ENCODE data around the gene GYS2. TPM values are rescaled to one million over a fixed set of nuclear protein-coding genes. Genes with fewer than 3 reads are reported as not detected.

The GYS2 gene
- total RNA-seq, 2 donors from 2014 or later: 0.15 TPM; not detected in 1

GRCh38 chr12:21501258-21502163, 103.1 kb downstream of the GYS2 start, which contains the start of the genes GOLT1B and RECQL:
Gene GOLT1B (plus strand): TSS chr12:21501789. CDS start chr12:21501924, 135 bp downstream.
Gene RECQL (minus strand): TSS chr12:21501635. CDS start chr12:21499570, 2,065 bp downstream.
- H3K36me3 Mint-ChIP-seq (ENCODE audit: low read depth): peaks cover 3% of the 10 kb centered on the region
- no peaks in the 10 kb centered on the region for H3K9me3 ChIP-seq (ENCODE audit: control insufficient read depth, low read length, poor library complexity, severe bottlenecking)

GRCh38 chr12:21500786-21501257, 103.8 kb downstream of the GYS2 start:
- H3K4me3 Mint-ChIP-seq: no peak overlapping the region
- peaks cover 3% of the 10 kb centered on the region for H3K36me3 Mint-ChIP-seq (ENCODE audit: low read depth)
- peaks cover 25% of the 10 kb centered on the region for H3K4me1 Mint-ChIP-seq
- no peak overlapping the region for H3K27ac Mint-ChIP-seq
- ATAC-seq (no peak), DNase-seq (no peak)
- H3K9me3 ChIP-seq (ENCODE audit: control insufficient read depth, low read length, poor library complexity, severe bottlenecking): no peaks in the 10 kb centered on the region
- no peaks in the 10 kb centered on the region for H3K27me3 Mint-ChIP-seq

More at GRCh38 chr12:21501258-21502163, 103.1 kb downstream of the GYS2 start, which contains the start of the genes GOLT1B and RECQL:
- H3K4me1 Mint-ChIP-seq: peaks cover 25% of the 10 kb centered on the region
- ATAC-seq: peak; percentile 96
- no peak within 1 kb of the TSS for H3K4me3 Mint-ChIP-seq
- H3K27ac Mint-ChIP-seq: no peak within 1 kb of the TSS
- H3K27me3 Mint-ChIP-seq: no peaks in the 10 kb centered on the region
- peak; percentile 68 to 81 (median 80) for DNase-seq

- no peak for ATAC-seq
- H3K4me1 Mint-ChIP-seq: peaks cover 23% of the 10 kb centered on the region
- no peak overlapping the region for H3K27ac Mint-ChIP-seq
- no peaks in the 10 kb centered on the region for H3K27me3 Mint-ChIP-seq
- peaks cover 3% of the 10 kb centered on the region for H3K36me3 Mint-ChIP-seq (ENCODE audit: low read depth)
- no peaks in the 10 kb centered on the region for H3K9me3 ChIP-seq (ENCODE audit: control insufficient read depth, low read length, poor library complexity, severe bottlenecking)
- peak overlapping the region; percentile 31 for H3K4me3 Mint-ChIP-seq
- no peak for DNase-seq
Observed at GRCh38 chr12:21499765-21500164, 104.9 kb downstream of the GYS2 start.

Other genes starting within 250 kb of the GYS2 start
- not detected for gene IAPP, start 231.9 kb downstream of the GYS2 start, total RNA-seq
- gene PYROXD1, start 167.2 kb downstream of the GYS2 start, total RNA-seq: 10 to 100 TPM; 53.9 to 57.5 TPM
- 10 to 100 TPM; 23.8 to 28.0 TPM for gene RECQL, start 103.2 kb downstream of the GYS2 start, total RNA-seq
- 10 to 100 TPM; 31.2 to 38.3 TPM for gene GOLT1B, start 103.1 kb downstream of the GYS2 start, total RNA-seq
- 1 to 10 TPM in 1 of 2 donors, not detected in 1; 5.6 TPM for gene SPX, start 78.6 kb downstream of the GYS2 start, total RNA-seq
- gene LDHB, start 53.0 kb upstream of the GYS2 start, total RNA-seq: 100 to 1,000 TPM; 767 to 787 TPM
- gene KCNJ8, start 169.9 kb upstream of the GYS2 start, total RNA-seq: not detected